Activated CD4-positive, alpha-beta T cell treated with anti-CD3 and anti-CD28 coated beads, Interleukin-2, amount 50 U/mL, for 4 hours (primary cell): ENCODE measurements around the gene ZMYND8.
"Not testable (repeated sequence)": the region's sequence is repeated elsewhere in the genome, so short reads cannot be mapped to it uniquely, and the experiment has no call there.

Source experiments
- DNase-seq, 2 experiments: peaks; one replicate each; pipeline ENCODE4 v3.0.0-alpha.2; 2020

Gene ZMYND8

GRCh38 chr20:47370850-47371782 lies 14.6 kb upstream of the ZMYND8 start:
- no peak for DNase-seq

GRCh38 chr20:47370214-47370613 lies 13.7 kb upstream of the ZMYND8 start:
- no peak for DNase-seq

DNA sequence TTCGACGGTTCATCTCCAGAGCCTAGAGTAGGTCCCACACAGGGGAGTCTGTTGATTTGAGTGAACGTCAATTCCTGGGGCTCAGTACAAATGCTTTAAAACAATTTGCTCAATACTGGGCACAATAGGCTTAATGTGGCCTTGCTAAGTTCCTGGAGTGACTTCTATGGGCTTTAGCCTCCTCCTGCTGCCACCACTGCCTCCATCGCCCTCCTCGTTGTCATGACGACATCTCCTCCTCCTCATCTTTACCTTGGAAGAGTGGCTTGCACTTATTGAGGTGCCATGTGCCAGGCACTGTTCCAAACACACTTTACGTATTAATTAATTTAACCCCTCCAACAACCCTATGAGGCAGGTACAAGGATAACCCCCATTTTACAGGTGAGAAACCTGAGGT lies 11.8 kb upstream of the ZMYND8 start:
- DNase-seq: no peak

DNA sequence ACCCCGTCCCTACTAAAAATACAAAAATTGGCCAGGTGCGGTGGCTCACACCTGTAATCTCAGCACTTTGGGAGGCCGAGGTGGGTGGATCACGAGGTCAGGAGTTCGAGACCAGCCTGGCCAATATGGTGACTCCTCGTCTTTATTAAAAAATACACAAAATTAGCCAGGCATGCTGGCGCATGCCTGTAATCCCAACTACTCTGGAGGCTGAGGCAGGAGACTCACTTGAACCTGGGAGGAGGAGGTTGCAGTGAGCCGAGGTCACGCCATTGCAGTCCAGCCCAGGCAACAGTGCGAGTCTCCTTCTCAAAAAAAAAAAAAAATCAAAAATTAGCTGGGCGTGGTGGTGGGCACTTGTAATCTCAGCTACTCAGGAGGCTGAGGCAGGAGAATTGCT lies 9.8 kb upstream of the ZMYND8 start:
- not testable (repeated sequence) for DNase-seq

DNA sequence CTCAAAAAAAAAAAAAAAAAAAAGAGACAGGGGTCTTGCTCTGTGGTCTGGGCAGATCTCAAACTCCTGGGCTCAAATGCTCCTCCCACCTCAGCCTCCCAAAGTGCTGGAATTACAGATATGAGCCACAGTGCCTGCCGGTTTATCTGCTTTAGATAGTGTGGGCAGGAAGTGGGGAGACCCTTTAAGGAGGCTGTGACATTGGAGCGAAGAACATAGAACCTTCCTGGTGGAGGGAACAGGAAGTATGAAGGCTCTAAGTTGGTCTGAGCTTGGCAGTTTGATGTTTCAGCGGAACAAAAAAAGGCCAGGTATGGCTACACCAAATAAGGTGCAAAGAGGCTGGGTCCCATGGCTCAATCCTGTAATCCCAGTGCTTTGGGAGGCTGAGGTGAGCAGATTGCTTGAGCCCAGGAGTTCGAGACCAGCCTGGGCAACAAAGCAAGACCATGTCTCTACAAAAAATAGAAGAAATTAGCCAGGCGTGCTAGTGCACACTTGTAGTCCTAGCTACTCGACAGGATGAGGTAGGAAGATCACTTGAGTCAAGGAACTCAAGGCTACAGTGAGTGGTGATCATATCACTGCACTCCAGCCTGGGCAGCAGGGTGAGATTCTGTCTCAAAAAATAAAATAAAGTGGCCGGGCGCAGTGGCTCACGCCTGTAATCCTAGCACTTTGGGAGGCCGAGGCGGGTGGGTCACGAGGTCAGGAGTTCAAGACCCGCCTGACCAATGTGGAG lies 8.7 kb upstream of the ZMYND8 start:
- DNase-seq: no peak

GRCh38 chr20:47362361-47363219 lies 6.1 kb upstream of the ZMYND8 start:
- DNase-seq: no peak

DNA sequence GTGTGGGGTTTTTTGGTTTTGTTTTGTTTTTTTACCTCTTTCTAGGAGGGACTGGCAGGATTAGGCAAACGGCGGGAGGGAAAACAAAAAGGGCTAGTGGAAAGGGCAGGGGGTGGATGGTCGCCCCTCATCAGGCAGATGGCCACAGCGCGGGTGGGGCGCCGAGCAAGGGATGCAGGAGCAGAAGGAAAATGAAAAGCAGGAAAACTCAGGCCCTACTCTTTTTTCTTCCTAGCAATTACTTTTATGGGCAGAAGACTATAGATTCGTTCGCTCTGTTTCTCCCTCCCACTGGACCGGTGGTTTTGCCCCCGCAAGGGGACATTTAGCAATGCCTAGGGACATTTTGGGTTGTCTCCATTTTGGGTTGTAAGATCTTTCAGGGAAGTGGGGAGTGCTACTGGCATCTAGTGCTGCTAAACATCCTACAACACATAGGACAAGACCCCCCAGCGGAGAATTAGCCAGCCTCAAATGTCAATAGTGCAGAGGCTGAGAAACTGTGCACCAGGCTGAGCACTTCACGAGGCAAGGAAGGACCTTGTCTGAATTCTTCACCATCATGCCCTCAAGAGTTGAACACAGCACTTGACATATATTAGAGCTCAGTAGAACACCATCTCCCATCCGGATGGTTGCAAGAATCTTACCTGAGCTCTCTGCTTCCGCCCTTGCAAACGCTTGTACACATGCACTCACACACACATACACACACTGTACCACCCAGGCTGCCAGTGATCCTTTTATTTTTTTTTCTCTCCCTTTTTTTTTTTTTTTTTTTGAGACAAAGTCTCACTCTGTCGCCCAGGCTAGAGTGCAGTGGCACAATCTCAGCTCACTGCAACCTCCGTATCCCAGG lies 4.8 kb upstream of the ZMYND8 start:
- DNase-seq: no peak

DNA sequence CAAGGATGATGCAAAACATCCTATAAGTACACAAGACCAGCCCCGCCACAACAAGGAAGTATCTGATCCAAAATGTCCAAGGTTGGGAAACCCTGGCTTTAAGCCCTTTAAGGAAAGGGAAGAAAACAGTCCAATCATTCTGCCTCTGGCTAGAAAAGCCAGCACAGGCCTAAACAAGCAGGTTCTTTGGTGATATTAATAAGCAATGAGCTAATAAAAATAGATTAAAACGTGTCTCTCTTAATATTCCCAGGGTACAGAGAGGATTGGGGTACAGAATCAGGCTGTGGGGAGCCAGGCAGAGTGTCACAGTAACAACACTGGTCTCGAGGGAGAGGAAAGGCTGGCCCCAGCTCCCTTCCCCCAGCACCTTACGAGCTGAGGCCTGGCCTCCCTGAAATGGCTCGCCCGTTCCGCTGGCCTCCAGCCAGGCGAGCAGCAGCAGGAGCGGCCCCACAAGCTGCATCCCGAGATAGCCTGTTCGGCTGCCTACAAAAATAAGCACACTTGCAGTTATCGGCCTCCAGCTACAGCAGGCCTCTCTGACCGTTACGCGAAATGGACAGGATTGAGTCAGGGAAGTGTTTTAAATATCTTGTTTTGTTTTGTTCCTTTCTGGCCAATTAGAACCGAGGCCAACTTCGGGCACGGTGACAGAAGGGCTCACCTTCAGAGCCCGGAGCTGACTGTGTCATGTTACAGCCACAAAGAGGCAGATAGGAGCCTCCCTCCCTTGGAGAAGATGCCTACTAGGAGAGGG lies 4.0 kb upstream of the ZMYND8 start:
- no peak for DNase-seq

DNA sequence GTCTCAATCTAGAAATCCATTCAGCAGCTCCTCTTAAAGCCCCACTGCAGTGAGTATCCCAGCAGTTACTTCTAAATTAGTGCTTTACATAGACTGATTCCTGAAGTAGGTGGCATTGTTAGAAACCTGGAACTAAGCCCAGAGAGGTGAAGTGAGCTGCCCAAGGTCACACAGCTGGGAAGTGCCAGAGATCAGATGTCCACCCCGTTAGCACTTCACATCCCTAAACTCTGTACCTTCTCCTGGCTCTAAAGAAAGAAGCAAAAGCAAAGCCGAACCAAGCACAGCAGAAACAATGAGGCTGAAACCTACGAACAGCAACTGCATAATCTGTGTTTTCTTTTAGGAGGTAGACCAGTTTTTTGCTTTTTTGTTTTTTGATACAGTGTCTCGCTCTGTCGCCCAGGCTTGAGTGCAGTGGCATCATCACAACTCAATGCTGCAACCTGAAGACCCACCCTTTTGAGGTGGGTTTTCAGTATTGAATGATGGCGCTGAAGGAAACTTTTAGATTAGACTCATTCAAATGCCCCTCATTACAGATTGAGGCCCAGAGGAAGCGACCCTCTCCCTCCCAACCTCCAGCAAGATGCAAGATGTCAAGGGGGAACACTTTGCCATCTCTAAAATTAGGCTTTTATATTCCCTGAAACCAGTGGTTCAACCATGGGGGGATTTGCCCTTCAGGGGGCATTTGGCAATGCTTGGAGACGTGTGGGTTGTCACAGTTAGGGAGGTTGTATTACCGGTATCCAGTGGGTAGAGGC lies 3.2 kb upstream of the ZMYND8 start:
- DNase-seq: no peak

DNA sequence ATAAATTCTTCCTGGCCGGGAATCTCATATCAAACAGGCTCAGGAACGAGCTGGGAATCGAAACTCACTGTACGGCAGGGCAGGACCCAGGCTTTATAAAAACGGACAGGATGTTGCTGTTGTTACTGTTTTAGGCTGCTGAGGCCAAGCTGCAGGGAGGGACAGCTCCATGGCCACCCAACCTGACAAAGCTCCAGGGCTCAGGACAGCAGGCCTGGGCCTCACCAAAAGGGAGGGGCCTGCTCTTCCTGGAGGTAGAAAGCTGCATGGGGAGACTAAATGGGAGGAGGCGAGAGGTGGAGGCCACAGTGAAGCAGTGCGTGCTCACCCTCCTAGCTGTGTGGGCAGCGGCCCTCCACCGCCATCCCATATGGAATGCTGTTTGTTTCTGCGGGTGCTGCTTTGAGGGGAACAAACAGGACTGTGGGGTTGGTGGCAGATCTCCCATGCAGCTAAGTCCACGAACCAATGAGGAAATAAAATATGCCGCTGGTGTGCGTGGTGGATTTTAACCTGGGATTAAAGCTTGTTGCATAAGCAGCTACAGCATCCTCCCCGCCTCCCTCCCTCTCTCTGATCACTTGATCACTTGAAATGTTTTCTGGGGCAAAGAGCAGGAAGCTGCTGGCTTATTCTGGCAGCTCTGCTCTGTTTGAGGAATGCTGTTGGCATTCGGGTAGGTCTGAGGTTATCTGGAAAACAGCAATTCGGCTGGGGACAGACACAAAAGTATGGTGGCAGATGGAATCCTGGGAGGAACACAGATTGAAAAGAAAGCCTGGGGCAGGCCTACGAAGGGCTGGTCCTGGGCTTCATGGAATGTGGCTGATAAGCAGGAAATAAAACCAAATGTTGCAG lies 2.4 kb upstream of the ZMYND8 start:
- no peak for DNase-seq

- DNase-seq: no peak
Observed at GRCh38 chr20:47358039-47358671, 1.7 kb upstream of the ZMYND8 start.

DNA sequence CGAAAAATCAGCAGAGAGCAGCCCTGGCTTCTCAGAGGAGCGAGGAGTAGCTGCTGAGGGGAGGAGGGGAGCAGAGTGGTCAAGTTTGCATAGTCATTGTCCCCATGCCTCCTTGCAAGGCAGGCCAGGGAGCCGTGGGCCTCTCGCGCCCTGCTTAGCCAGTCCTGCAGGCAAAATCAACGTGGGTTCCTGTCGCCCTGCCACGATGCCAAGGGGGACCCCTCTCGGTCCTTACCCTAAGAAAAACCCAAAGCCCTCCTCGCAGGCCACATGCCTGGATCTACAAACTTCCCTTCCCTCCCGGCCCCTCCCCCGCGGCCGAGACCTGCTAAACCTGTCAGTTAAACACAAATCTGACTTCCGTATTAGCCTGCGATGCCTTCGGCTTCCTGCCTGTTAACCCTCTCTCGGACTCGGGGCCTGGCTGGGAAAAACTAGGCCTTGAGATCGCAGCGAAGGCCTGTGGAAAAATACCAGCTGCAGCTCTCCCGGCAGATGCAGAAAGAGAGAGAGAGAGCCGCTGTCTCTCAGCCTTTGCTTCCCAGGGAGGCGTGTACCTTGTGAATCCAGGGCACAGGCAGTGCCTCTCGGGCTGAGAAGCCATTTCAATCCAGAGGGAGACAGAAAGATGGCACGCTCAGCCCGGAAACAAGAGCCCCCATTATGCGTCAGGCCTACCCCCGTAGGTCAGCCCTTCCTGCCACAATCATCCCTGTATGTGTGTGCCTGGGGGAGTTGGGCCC lies 968 bp upstream of the ZMYND8 start:
- DNase-seq: peak; percentile 46

- no peak for DNase-seq
Observed at GRCh38 chr20:47356220-47356525, 326 bp downstream of the ZMYND8 start.

- no peak for DNase-seq
Observed at GRCh38 chr20:47355489-47356219, 845 bp downstream of the ZMYND8 start.

DNA sequence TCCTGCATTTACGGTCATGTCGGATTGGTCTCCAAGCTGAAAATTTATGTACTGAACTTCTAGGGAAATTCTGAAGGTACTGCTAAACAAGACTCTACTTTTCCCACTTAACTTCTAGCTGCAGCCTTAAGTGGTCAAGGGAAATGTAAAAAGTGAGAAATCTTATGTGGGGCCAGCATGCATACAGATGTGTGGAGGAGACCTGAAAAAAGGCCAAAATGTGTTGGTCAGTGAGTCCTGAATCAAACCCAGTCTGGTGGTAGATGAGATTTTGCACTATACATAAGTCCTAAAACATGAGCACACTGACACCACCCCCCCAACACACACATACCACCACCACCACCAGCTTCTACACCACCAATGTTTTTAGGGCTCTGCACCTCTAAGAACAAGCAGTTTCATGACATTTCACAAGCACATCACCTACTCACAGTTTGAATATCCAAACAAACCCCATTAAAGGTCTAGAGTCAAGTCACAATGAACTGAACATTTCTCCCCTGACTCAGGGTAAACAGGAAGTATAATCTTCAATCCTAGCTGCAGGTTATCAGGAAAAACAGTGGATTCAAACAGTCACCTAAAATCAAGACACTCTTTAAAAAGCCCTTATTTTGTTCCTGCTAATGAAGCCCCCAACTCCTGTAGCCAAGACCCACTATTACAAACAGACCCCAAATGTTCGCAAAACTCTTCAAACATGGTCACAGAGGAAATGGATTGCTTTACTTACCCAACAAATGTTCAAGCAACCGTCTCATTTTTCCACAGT lies 1.6 kb downstream of the ZMYND8 start:
- DNase-seq: no peak

DNA sequence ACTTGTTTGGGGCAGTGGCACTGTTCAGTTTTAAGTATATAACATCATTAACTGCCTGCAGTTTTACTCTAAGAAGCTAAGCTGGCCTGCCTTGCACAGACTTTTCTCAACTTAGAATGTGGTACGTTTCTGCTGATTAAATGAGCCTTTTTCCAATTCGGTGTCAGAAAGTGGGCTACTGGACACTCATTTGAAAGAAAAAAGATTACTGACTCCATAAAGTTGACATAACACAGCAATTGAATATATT lies 2.1 kb downstream of the ZMYND8 start:
- no peak for DNase-seq
